Erythroblast (primary cell): ENCODE results near the gene CHRNA5.

Experiments used
- GATA1 ChIP-seq: IDR thresholded peaks from 2 replicates; pipeline ENCODE4 v1.6.1; 2011; ENCODE audit warnings: low read depth, mild to moderate bottlenecking, control low read depth, low read length, moderate library complexity
- POLR2A ChIP-seq: IDR thresholded peaks from 2 replicates; pipeline ENCODE4 v1.6.1; 2011; ENCODE audit warnings: mild to moderate bottlenecking, low read length

- no peak for TF ChIP-seq POLR2A
- TF ChIP-seq GATA1: no peak
These were observed 58.6 kb downstream of the CHRNA5 start for GRCh38 chr15:78623786-78624497.
